Osteoblast (primary cell): Measurements from ENCODE around the gene PXDN. TPM values are rescaled to one million over a fixed set of nuclear protein-coding genes. Genes with fewer than 3 reads are reported as not detected.

Experiments used
- DNase-seq: peaks from one replicate; pipeline ENCODE4 v3.0.0; 2011; ENCODE audit warnings: low spot score, mixed read lengths; ENCODE audit not compliant: insufficient read length; ENCODE audit errors: missing footprints
- H2AFZ ChIP-seq: 2 replicates; pipeline ENCODE4 v1.6.0; 2011; ENCODE audit warnings: mild to moderate bottlenecking, low read length
- H3K27ac ChIP-seq: 2 replicates; pipeline ENCODE4 v1.5.1; 2011; ENCODE audit warnings: mild to moderate bottlenecking, low read depth, low read length, moderate library complexity
- H3K27me3 ChIP-seq: 2 replicates; pipeline ENCODE4 v1.6.0; 2012; ENCODE audit warnings: mild to moderate bottlenecking, control low read depth, inconsistent platforms, low read length, moderate library complexity; ENCODE audit not compliant: insufficient read depth
- H3K36me3 ChIP-seq: 2 replicates; pipeline ENCODE4 v1.5.1; 2011; ENCODE audit warnings: mild to moderate bottlenecking, low read length, control low read depth, moderate library complexity; ENCODE audit not compliant: insufficient read depth
- H3K4me1 ChIP-seq: 2 replicates; pipeline ENCODE4 v1.5.1; 2011; ENCODE audit warnings: mild to moderate bottlenecking, low read length, control low read depth, moderate library complexity; ENCODE audit not compliant: insufficient read depth
- H3K4me2 ChIP-seq: 2 replicates; pipeline ENCODE4 v1.6.0; 2011; ENCODE audit warnings: mild to moderate bottlenecking, low read length; ENCODE audit not compliant: insufficient read depth
- H3K4me3 ChIP-seq: fragments of 200-600 bp; sonication (generic); 3 replicates; pipeline ENCODE4 v1.5.1; 2012; ENCODE audit warnings: mild to moderate bottlenecking, low read length, inconsistent platforms; ENCODE audit not compliant: insufficient read depth
- H3K79me2 ChIP-seq: 2 replicates; pipeline ENCODE4 v1.6.0; 2012; ENCODE audit warnings: mild to moderate bottlenecking, low read length, control low read depth, inconsistent platforms; ENCODE audit not compliant: insufficient read depth
- H3K9me3 ChIP-seq: 2 replicates; pipeline ENCODE4 v1.5.1; 2011; ENCODE audit warnings: low read depth, low read length, control low read depth
- H4K20me1 ChIP-seq: 2 replicates; pipeline ENCODE4 v1.6.0; 2012; ENCODE audit warnings: mild to moderate bottlenecking, low read length, control low read depth; ENCODE audit not compliant: insufficient read depth
- total RNA-seq: library from RNA; depleted of rRNA; stranded (reverse); fragments of >200 nt; gene quantifications from 2 replicates; pipeline ENCODE4 v1.2.3, GENCODE V29; 2012
- TF ChIP-seq, protein P1 (sequence below): IDR thresholded peaks from 2 replicates; pipeline ENCODE4 v1.5.1; 2011; ENCODE audit warnings: mild to moderate bottlenecking, low read depth, low read length, moderate library complexity; ENCODE audit errors: extremely low read depth

Gene PXDN
- total RNA-seq, 1 donor = 307 TPM

DNA sequence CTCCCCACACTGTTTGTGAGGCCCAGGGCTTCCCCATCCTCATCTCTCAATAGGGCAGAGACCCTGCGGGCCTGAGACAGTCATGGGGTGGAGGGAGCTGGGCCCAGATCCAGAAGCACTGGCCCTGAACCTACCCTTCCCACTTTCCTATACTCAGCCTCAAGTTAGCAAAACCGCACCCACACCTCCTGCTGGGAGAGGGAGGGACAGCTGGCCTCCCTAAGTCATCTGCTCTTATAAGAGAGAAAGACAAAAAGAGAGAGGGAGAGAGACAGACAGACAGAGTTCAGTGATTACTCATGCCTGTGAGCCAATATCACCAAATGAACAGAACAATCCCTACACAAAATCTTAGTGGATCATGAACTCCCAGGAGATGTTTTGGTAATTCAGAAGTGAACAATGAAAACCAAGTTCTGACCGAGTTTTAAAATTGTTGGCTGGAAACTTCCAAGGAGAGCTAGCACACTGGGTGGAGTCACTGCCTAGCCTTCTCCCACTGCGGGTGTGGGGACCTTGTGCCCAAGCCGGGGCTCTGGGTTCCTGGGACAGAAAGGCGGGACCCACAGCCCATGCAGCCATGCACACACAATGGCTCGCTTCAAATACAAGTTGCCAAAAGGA is 130.5 kb downstream of the PXDN start:
- H3K27ac ChIP-seq = no peak overlapping the region
- no peaks in the 10 kb centered on the region for H3K79me2 ChIP-seq
- peak; percentile 90 for DNase-seq

DNA sequence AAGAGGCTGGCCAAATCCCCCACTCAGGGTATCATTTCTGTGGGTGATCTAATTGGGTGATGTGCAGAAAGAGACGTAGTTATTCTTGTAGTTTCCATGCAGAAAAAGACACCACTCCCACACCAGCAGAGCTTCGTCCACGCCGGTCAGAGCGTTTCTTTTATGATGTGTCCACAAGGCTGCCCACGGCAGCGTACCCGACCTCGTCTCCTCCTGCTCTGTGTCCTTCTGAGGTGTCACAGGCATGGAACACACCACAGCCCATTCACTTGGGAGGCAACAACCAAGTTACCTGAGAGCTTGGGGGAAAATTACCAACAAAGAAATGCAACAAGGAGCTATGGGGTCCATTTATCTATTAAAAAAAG is 131.3 kb downstream of the PXDN start:
- Histone ChIP-seq H2AFZ (no peak overlapping the region), H3K27me3 (peaks cover 19% of the 10 kb centered on the region), H3K4me3 (no peak overlapping the region), H3K9me3 (no peaks in the 10 kb centered on the region), H3K36me3 (no peaks in the 10 kb centered on the region), H3K27ac (no peak overlapping the region), H4K20me1 (no peaks in the 10 kb centered on the region), H3K4me2 (no peak overlapping the region), H3K79me2 (no peaks in the 10 kb centered on the region), H3K4me1 (peaks cover 9% of the 10 kb centered on the region)
- TF ChIP-seq, protein P1, sequence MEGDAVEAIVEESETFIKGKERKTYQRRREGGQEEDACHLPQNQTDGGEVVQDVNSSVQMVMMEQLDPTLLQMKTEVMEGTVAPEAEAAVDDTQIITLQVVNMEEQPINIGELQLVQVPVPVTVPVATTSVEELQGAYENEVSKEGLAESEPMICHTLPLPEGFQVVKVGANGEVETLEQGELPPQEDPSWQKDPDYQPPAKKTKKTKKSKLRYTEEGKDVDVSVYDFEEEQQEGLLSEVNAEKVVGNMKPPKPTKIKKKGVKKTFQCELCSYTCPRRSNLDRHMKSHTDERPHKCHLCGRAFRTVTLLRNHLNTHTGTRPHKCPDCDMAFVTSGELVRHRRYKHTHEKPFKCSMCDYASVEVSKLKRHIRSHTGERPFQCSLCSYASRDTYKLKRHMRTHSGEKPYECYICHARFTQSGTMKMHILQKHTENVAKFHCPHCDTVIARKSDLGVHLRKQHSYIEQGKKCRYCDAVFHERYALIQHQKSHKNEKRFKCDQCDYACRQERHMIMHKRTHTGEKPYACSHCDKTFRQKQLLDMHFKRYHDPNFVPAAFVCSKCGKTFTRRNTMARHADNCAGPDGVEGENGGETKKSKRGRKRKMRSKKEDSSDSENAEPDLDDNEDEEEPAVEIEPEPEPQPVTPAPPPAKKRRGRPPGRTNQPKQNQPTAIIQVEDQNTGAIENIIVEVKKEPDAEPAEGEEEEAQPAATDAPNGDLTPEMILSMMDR = no peak
- peak; percentile 35 for DNase-seq

More for the DNA sequence above, 130.5 kb downstream of the PXDN start:
- TF ChIP-seq, protein P1 = no peak
- no peaks in the 10 kb centered on the region for H3K9me3 ChIP-seq
- H3K4me1 ChIP-seq = peaks cover 9% of the 10 kb centered on the region
- no peaks in the 10 kb centered on the region for H4K20me1 ChIP-seq
- no peak overlapping the region for H2AFZ ChIP-seq
- peak overlapping the region; percentile 13 for H3K4me2 ChIP-seq
- H3K27me3 ChIP-seq = peaks cover 20% of the 10 kb centered on the region
- H3K4me3 ChIP-seq = no peak overlapping the region
- no peaks in the 10 kb centered on the region for H3K36me3 ChIP-seq

DNA sequence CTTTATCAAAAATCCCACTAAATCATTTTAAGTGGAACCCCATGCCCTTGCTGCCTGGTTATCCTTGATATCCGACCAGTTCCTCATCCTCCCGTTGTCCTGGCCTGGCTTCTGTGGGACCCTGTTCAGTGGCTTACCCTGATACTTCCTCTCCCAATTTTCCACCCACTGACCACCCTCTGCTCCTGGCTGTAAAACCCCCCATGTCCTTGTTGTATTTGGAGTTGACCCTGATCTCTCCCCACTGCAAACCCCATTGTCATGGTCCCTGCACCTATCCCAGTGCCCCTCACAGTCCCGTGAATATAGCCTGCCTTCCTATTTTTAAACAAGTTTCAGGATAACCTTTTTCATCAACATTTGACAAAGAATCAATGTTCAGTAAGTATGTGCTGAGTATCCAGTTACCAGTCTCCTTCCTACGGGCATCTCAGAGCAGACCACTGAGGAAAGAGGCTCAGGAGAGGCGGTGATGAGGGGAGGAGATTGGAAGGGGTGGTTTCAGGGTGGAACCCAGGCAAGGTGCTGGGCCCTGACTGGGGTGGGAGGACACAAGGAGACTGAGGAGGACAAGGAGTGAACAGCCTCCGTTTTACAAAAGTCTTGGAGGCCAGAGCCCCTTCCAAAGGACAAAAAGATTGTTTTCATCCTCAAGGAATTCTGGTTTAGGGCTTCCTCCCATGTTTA is 131.8 kb downstream of the PXDN start:
- no peak overlapping the region for H3K27ac ChIP-seq
- H3K27me3 ChIP-seq = peaks cover 16% of the 10 kb centered on the region
- no peak overlapping the region for H2AFZ ChIP-seq
- no peaks in the 10 kb centered on the region for H3K79me2 ChIP-seq
- DNase-seq = peak; percentile 45
- no peaks in the 10 kb centered on the region for H4K20me1 ChIP-seq
- H3K36me3 ChIP-seq = no peaks in the 10 kb centered on the region
- H3K4me1 ChIP-seq = peaks cover 9% of the 10 kb centered on the region
- no peak overlapping the region for H3K4me3 ChIP-seq
- no peaks in the 10 kb centered on the region for H3K9me3 ChIP-seq
- no peak overlapping the region for H3K4me2 ChIP-seq
- TF ChIP-seq, protein P1 = no peak

DNA sequence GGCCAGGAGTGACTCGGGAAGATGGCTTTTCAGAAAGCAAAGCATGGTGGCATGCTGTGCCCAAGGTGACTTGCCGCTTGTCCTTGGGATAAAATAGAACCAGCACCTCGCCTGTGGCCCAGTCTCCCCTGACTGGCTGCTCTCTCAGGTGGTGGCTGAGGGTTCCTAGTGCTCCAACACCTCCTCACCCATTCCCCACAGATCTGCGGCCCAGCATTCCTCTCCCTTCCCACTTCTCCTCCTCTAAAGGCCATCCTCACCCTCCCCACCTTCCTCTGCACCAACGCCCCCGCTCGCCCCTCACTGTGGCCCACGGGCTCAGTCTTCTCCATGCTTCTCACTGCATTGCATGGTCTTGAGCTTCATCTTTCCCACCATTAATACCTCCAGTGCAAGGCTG is 132.4 kb downstream of the PXDN start:
- no peak overlapping the region for H3K27ac ChIP-seq
- H3K36me3 ChIP-seq = no peaks in the 10 kb centered on the region
- H3K79me2 ChIP-seq = no peaks in the 10 kb centered on the region
- H4K20me1 ChIP-seq = no peaks in the 10 kb centered on the region
- peak; percentile 52 for DNase-seq
- H3K27me3 ChIP-seq = peaks cover 17% of the 10 kb centered on the region
- H3K4me3 ChIP-seq = no peak overlapping the region
- peaks cover 9% of the 10 kb centered on the region for H3K4me1 ChIP-seq
- H3K9me3 ChIP-seq = no peaks in the 10 kb centered on the region
- H2AFZ ChIP-seq = no peak overlapping the region
- TF ChIP-seq, protein P1 = no peak
- no peak overlapping the region for H3K4me2 ChIP-seq
